Loucy (cell line): ENCODE results near the gene ZNF586.

Source experiments
- H2AFZ ChIP-seq: fragments of 200-600 bp; sonication (generic); 2 replicates; pipeline ENCODE4 v1.6.0; 2016; ENCODE audit warnings: antibody characterized with exemption, mild to moderate bottlenecking, low read length, moderate library complexity
- H3F3A ChIP-seq: fragments of 200-600 bp; 2 replicates; pipeline ENCODE4 v1.6.0; 2016; ENCODE audit warnings: antibody characterized with exemption, low read depth, mild to moderate bottlenecking
- H3K27me3 ChIP-seq: fragments of 200-600 bp; sonication (generic); 2 replicates; pipeline ENCODE4 v1.6.1; 2014; ENCODE audit warnings: low read length, mild to moderate bottlenecking; ENCODE audit not compliant: insufficient read depth, poor library complexity, severe bottlenecking
- H3K36me3 ChIP-seq: fragments of 200-600 bp; sonication (generic); 2 replicates; pipeline ENCODE4 v1.6.1; 2016; ENCODE audit warnings: low read length; ENCODE audit not compliant: insufficient read depth
- H3K4me1 ChIP-seq: fragments of 200-600 bp; sonication (generic); 2 replicates; pipeline ENCODE4 v1.5.1; 2014; ENCODE audit warnings: low read length, mild to moderate bottlenecking; ENCODE audit not compliant: insufficient read depth, poor library complexity, severe bottlenecking
- H3K4me2 ChIP-seq: fragments of 200-600 bp; sonication (generic); 2 replicates; pipeline ENCODE4 v1.6.0; 2014; ENCODE audit warnings: antibody characterized with exemption, low read length, low read depth, mild to moderate bottlenecking; ENCODE audit not compliant: poor library complexity, severe bottlenecking
- H3K4me3 ChIP-seq: fragments of 200-600 bp; sonication (generic); 2 replicates; pipeline ENCODE4 v1.5.1; 2014; ENCODE audit warnings: low read length, mild to moderate bottlenecking, mixed read lengths; ENCODE audit not compliant: poor library complexity, severe bottlenecking
- H3K79me2 ChIP-seq: fragments of 200-600 bp; sonication (generic); 2 replicates; pipeline ENCODE4 v1.6.1; 2014; ENCODE audit warnings: low read length; ENCODE audit not compliant: insufficient read depth
- H3K9ac ChIP-seq: fragments of 200-600 bp; sonication (generic); 2 replicates; pipeline ENCODE4 v1.6.0; 2014; ENCODE audit warnings: mild to moderate bottlenecking, low read depth, low read length, moderate library complexity; ENCODE audit not compliant: poor library complexity, severe bottlenecking
- H3K9me2 ChIP-seq: fragments of 200-600 bp; sonication (generic); replicated peaks from 2 replicates; pipeline ENCODE4 v1.6.1; 2016; ENCODE audit warnings: low read depth, low read length, mixed read lengths
- H3K9me3 ChIP-seq: fragments of 200-600 bp; sonication (generic); 2 replicates; pipeline ENCODE4 v1.6.1; 2014; ENCODE audit warnings: mild to moderate bottlenecking, antibody characterized with exemption, low read length, low read depth; ENCODE audit not compliant: insufficient read depth
- H4K20me1 ChIP-seq: fragments of 200-600 bp; sonication (generic); 2 replicates; pipeline ENCODE4 v1.6.0; 2014; ENCODE audit warnings: antibody characterized with exemption, low read length, mild to moderate bottlenecking; ENCODE audit not compliant: insufficient read depth, poor library complexity, severe bottlenecking
- EZH2phosphoT487 ChIP-seq: fragments of 200-600 bp; IDR thresholded peaks from 2 replicates; pipeline ENCODE4 v1.6.1; 2018; ENCODE audit warnings: antibody characterized with exemption, mild to moderate bottlenecking, moderate library complexity, borderline replicate concordance
- TF ChIP-seq, protein P1 (sequence below): fragments of 200-600 bp; sonication (generic); conservative IDR thresholded peaks from 2 replicates; pipeline ENCODE4 v1.5.1; 2014; ENCODE audit warnings: mild to moderate bottlenecking, antibody characterized with exemption, low read length

Gene ZNF586

DNA sequence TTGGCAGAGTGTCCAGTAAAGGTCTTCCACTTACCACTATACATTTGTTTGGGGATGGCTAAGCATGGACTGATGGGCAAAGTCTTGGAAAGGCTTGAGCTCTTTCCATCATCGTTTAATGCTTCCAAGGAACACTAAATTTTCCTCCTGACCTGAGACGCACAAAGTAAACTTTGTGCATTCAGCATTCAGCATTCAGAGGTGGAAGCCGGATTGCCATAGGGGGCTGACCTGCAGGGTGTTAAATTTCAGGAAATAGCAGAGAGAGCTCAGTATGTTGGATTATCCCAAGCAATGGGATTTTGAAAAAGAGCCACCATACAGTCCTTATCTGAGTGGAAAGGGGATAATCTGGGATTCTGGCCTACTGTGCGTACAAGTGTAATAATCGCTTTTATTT is 31.2 kb downstream of the ZNF586 start:
- Histone ChIP-seq H3K27me3 (no peaks in the 10 kb centered on the region), H4K20me1 (no peaks in the 10 kb centered on the region), H3K9me2 (no peaks in the 10 kb centered on the region), H3K36me3 (peaks cover 6% of the 10 kb centered on the region; the same call in 1 of the 2 replicates), H2AFZ (no peak overlapping the region), H3K79me2 (no peaks in the 10 kb centered on the region), H3K9ac (no peak overlapping the region), H3K9me3 (no peaks in the 10 kb centered on the region), H3K4me1 (no peaks in the 10 kb centered on the region), H3F3A (no peaks in the 10 kb centered on the region), H3K4me3 (no peak overlapping the region), H3K4me2 (no peak overlapping the region)
- TF ChIP-seq EZH2phosphoT487 = no peak
- TF ChIP-seq, protein P1, sequence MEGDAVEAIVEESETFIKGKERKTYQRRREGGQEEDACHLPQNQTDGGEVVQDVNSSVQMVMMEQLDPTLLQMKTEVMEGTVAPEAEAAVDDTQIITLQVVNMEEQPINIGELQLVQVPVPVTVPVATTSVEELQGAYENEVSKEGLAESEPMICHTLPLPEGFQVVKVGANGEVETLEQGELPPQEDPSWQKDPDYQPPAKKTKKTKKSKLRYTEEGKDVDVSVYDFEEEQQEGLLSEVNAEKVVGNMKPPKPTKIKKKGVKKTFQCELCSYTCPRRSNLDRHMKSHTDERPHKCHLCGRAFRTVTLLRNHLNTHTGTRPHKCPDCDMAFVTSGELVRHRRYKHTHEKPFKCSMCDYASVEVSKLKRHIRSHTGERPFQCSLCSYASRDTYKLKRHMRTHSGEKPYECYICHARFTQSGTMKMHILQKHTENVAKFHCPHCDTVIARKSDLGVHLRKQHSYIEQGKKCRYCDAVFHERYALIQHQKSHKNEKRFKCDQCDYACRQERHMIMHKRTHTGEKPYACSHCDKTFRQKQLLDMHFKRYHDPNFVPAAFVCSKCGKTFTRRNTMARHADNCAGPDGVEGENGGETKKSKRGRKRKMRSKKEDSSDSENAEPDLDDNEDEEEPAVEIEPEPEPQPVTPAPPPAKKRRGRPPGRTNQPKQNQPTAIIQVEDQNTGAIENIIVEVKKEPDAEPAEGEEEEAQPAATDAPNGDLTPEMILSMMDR = no peak

DNA sequence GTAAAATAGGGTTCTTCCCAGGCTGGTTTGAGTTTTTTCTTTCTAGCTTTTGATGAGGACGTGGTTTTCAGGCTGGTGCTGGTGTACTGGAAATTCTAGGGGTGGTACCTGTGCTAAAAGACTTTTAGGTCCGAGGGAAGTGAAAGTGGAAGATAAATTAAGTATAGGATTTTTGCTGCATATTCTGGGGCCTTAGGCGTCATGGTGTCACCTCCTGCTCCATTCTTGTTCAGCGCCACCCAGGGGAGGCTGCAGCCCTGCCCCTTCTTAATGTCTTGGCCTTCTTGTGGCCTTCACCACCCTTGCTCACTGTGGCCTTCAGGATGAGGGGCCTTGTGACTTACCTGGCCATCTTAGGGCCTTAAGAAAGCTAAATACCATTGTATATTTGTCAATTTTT is 32.8 kb downstream of the ZNF586 start:
- no peak overlapping the region for H2AFZ ChIP-seq
- no peaks in the 10 kb centered on the region; the same call in 1 of the 2 replicates for H3K36me3 ChIP-seq
- no peaks in the 10 kb centered on the region for H3K9me2 ChIP-seq
- no peak for TF ChIP-seq EZH2phosphoT487
- TF ChIP-seq, protein P1 = no peak
- H3K79me2 ChIP-seq = no peaks in the 10 kb centered on the region
- no peaks in the 10 kb centered on the region for H3K4me1 ChIP-seq
- no peaks in the 10 kb centered on the region for H3F3A ChIP-seq
- H3K9ac ChIP-seq = no peak overlapping the region
- H4K20me1 ChIP-seq = no peaks in the 10 kb centered on the region
- no peak overlapping the region for H3K4me2 ChIP-seq
- no peaks in the 10 kb centered on the region for H3K27me3 ChIP-seq
- H3K4me3 ChIP-seq = no peak overlapping the region
- H3K9me3 ChIP-seq = no peaks in the 10 kb centered on the region

DNA sequence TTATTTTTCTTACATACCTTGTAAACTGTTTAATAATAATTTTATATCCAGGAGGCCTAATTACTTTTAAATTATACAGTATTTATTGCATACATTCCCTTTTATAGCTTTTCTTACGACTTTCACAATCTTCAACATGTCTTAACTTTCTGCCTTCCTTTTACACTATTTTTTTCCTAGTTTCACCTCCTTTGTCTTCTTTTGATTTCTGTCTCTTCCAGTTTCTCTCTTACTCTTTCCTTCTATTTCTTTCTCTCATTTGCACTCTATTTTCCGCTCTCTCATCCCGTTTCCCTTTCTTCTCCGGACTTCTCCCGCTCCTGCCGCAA is 33.8 kb downstream of the ZNF586 start:
- Histone ChIP-seq H3K79me2 (no peaks in the 10 kb centered on the region), H3K27me3 (no peaks in the 10 kb centered on the region), H3K9me2 (no peaks in the 10 kb centered on the region), H3K4me3 (no peak overlapping the region), H3K9me3 (no peaks in the 10 kb centered on the region), H3K9ac (no peak overlapping the region), H3K36me3 (peaks cover 9% of the 10 kb centered on the region; the same call in 1 of the 2 replicates), H3K4me2 (no peak overlapping the region), H3F3A (no peaks in the 10 kb centered on the region), H3K4me1 (no peaks in the 10 kb centered on the region), H2AFZ (no peak overlapping the region), H4K20me1 (no peaks in the 10 kb centered on the region)
- TF ChIP-seq EZH2phosphoT487 = no peak
- TF ChIP-seq, protein P1 = no peak
